LoVo (cell line): ENCODE data around the gene FMNL1.
"Not testable (repeated sequence)": the region's sequence is repeated elsewhere in the genome, so short reads cannot be mapped to it uniquely, and the experiment has no call there.

Experiments
- DNase-seq: peaks from one replicate; pipeline ENCODE4 v3.0.0-alpha.2; 2016; ENCODE audit warnings: low spot score

Gene FMNL1, protein sequence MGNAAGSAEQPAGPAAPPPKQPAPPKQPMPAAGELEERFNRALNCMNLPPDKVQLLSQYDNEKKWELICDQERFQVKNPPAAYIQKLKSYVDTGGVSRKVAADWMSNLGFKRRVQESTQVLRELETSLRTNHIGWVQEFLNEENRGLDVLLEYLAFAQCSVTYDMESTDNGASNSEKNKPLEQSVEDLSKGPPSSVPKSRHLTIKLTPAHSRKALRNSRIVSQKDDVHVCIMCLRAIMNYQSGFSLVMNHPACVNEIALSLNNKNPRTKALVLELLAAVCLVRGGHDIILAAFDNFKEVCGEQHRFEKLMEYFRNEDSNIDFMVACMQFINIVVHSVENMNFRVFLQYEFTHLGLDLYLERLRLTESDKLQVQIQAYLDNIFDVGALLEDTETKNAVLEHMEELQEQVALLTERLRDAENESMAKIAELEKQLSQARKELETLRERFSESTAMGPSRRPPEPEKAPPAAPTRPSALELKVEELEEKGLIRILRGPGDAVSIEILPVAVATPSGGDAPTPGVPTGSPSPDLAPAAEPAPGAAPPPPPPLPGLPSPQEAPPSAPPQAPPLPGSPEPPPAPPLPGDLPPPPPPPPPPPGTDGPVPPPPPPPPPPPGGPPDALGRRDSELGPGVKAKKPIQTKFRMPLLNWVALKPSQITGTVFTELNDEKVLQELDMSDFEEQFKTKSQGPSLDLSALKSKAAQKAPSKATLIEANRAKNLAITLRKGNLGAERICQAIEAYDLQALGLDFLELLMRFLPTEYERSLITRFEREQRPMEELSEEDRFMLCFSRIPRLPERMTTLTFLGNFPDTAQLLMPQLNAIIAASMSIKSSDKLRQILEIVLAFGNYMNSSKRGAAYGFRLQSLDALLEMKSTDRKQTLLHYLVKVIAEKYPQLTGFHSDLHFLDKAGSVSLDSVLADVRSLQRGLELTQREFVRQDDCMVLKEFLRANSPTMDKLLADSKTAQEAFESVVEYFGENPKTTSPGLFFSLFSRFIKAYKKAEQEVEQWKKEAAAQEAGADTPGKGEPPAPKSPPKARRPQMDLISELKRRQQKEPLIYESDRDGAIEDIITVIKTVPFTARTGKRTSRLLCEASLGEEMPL

DNA sequence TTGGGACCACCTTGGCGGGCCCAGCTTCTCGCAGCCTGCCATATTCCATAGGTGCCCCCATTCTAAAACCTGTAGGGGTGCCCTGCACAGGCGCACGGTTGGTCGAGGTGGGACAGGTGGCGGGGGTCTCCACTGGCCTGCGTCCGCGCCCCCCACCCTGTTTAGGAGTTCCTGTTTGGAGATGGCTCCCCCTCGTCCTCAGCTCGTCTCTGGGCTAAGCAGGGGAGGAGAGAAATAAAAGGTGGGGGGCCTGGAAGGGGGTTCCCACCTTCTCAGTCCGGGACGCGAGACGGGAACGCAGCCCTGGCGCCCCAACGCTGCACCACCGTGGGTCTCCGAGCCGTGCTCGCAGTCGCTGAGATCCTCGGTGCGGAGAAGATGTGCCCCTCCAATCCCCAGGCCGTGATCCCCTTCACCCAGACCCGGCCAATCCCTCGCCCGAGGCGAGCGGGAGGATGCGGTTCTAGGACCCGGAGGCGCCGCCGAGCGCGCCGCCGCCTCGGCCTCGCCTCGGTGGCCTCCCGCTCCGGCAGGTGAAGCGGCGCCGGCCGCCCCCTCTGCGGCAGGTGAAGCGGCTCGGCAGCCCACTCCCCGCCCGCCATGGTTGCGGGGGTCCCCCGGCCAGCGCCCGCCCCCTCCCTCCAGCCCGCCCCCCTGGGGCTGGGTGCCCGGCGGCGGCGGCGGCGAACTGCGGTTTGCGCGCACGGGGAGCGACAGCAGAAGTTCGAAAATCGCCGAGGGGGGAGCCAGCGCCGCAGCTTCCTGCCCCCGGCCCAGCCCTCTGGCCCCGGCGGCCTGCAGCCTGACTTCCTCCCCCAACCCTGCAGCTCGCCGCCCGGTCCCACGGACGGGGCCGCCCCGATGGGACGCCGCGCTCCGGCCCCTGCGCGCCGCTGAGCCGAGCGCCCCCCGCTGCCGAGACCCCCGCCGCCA, at the start of gene FMNL1:
Gene FMNL1 (plus strand): TSS at position 805 of the 933 bp plus-strand sequence. CDS start 240 bp downstream, outside the sequence.
- no peak for DNase-seq

GRCh38 chr17:45172232-45172540, 49.5 kb upstream of the FMNL1 start:
- no peak for DNase-seq

- DNase-seq = peak; percentile 32
These were observed 49.0 kb upstream of the FMNL1 start for GRCh38 chr17:45172541-45173286.

DNA sequence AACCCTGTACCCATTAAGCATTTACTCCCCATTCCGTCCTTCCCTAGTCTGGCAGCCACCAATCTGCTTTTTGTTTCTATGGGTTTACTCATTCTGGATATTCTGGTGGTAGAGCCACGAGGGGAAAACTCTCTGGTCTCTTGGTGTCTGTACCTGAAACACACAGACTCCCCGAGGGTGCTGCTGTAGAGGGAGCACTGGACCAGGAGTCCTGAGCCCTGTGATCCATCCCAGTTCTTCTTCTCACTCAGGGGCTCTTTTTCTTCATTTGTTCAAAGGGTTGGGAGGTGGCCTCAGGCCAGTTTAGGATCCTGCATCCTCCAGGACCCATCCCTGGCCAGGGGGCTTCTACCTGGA, 45.9 kb upstream of the FMNL1 start:
- no peak for DNase-seq

GRCh38 chr17:45177563-45177962, 44.1 kb upstream of the FMNL1 start:
- no peak for DNase-seq

DNA sequence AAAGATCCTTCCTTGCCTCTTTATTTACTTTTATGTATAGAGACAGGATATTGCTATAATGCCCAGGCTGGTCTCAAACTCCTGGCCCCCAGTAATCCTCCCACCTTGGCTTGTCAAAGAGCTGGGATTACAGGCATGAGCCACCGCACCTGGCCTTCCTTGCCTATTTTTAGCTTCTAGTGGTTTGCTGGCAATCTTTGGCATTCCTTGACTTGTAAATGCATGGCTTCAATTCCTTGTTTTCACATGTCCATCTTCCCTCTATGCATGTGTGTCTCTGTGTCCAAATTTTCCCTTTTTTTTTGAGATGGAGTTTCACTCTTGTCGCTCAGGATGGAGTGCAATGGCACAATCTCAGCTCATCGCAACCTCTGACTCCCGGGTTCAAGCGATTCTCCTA, 37.5 kb upstream of the FMNL1 start:
- DNase-seq = no peak

GRCh38 chr17:45186801-45187354, 34.8 kb upstream of the FMNL1 start:
- DNase-seq = no peak

DNA sequence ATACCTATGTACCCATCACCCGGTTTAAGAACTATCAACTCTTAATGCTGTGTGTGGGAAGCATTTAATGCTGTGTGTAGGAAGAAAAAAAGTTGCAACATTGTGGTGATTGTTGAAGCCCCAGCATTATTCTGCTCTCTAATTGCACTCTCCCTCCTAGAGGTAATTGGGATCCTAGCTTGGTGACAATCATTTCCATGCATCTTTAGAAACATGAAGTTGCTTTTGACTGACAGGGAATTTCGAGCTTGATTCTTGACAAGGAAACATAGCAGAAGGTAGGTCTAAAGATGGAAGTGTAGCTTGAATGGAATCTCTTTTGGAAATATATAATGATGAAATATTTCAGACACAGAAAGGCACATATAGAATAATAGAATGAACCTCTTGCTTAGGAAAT, 32.7 kb upstream of the FMNL1 start:
- DNase-seq = no peak

DNA sequence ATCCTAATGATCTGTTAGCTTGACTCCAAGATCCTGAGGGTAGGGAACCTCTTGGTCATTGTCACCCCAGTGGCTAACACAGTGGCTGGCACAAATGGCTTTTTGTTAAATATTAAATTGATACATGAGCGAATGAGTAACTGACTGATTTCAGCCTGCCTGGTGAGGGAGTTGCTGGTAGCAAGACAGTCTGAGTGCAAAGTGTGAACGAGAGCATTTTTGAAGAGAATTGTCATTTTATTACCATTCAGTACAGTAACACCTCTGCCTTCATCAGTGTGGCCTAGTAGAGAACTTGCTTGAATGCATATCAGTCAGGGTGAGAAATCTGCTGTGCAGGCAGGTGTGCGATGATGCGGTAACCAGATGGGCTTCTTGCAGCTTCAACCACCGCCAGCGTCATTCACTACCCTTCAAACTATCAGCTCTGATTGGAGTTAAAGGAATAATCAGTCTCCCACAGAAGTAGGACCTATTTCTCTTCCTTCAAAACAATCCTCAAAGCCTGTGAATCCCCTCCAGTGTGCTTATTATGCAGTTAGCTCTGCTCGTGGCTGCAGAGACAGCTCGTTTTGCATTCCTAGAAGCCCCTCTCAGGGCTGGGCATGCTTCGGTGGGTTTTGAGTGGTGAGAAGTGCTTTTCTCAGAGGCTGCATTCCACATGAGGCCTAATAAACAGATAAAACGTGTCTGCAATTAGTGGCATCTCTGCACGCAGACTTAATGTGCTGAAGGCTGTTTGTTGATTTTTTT, 31.0 kb upstream of the FMNL1 start:
- no peak for DNase-seq

DNA sequence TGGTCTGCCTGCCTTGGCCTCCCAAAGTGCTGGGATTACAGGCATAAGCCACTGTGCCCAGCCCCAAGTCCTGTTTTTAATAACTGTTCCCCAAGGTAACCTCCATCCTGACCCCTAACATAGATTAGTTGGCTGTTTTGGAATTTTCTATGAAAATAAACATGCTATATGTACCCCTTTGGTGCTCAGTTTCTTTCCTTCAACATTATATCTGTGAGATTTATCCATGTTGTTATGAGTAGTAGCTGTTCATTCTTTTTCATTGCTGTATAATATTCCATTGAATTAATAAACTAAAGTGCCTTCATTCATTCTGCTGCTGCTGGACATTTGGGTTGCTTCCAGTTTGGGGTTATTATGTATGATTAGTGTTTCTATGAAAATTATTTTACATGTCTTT, 26.3 kb upstream of the FMNL1 start:
- no peak for DNase-seq

GRCh38 chr17:45197108-45197507, 24.6 kb upstream of the FMNL1 start:
- DNase-seq = no peak

GRCh38 chr17:45197555-45198334, 23.9 kb upstream of the FMNL1 start:
- DNase-seq = peak; percentile 93

- DNase-seq = no peak
These were observed 21.0 kb upstream of the FMNL1 start for GRCh38 chr17:45200701-45201100.

- DNase-seq = no peak
These were observed 20.2 kb upstream of the FMNL1 start for GRCh38 chr17:45201457-45201856.

DNA sequence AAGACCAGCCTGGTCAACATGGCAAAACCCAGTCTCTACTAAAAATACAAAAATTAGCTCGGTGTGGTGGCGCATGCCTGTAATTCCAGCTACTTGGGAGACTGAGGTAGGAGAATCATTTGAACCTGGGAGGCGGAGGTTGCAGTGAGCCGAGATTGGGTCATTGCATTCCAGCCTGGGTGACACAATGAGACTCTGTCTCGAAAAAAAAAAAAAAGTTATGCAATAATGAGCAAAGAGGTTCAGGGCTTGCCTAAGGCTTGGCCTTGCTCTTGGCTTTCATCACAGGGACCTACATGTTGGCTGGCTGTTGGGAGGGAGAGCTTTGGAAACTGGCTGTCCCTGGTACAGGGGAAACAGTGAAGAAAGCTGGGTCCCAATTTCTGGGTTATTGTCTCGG, 19.8 kb upstream of the FMNL1 start:
- DNase-seq = not testable (repeated sequence)

DNA sequence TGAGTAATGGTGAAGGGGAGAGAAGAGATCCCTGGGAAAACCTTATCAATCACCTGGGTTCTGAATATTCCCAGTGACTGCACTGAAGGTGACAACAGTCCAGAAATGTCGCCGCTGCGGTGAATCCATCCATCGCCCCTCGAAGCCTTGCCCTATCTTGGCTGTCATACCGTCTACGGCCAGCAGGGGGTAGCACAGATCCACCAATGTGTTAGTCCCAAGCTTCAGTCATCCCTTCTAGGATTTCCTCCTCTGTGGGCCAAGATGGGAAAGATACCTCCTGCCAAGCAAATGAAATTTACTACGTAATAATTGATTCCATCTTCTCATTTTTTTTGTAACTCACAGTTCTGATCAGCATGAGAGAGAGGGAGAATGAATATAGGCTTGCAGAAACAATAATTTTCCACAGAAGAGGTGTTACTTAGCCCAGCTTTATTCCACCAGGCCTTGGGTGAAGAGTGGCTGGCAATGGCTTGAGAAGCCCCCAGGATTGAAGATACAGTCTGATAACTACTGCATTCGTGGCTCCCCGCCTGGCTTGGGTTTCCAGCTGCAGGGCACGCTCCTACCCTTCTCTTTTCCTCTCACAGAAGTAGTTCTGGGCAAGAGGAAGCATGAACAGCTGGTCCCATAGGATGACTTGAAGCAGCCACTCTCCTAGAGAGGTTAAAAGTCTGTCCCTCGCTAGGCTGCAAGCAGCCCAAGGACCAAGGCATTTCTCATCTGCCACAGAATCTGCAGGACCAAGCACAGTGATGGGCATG, 2.6 kb upstream of the FMNL1 start:
- DNase-seq = peak; percentile 83

GRCh38 chr17:45220079-45220478, 1.6 kb upstream of the FMNL1 start:
- DNase-seq = no peak

- no peak for DNase-seq
These were observed 266 bp downstream of the FMNL1 start for GRCh38 chr17:45222014-45222288.
